ENCODE results near the gene SRGAP2B.
"Not testable (repeated sequence)": the region's sequence is repeated elsewhere in the genome, so short reads cannot be mapped to it uniquely, and the experiment has no call there.

The SRGAP2B gene

DNA sequence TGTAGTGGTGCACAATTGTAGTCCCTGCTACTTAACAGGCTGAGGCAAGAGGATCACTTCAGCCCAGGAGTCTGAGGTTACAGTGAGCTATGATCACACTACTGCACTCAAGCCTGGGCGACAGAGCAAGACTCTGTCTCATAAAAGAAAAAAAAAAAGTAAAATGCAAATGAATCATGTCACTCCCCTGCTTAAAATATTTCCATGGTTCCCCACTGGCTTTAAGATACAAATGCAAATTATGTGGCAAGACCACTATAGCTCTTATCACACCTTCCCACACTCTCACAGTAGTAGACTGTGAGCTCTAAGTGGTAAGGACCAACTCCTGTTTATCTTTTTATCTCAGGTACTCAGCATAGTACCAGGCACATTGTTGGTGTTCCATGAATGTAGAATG is 53.6 kb downstream of the SRGAP2B start:
- not testable (repeated sequence) for H3K27ac ChIP-seq

DNA sequence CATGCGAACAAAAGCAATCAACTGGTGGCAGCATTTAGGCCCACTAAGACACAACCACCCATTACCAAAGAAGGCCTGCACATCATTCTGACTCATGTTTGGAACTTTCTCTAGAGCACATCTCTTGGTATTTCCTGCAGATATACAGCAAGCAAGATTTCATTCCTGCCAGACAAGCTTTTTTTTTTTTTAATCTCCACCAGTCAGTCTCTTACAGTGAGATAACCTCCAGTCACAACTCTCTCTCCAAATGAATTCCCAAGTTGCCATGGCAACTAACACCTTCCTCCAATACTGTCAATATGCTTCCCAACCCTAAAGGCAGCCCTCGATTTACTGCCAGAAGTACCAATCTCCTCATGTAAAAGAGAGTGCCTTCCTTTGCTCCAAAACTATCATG is 59.1 kb downstream of the SRGAP2B start:
- not testable (repeated sequence) for H3K27ac ChIP-seq

DNA sequence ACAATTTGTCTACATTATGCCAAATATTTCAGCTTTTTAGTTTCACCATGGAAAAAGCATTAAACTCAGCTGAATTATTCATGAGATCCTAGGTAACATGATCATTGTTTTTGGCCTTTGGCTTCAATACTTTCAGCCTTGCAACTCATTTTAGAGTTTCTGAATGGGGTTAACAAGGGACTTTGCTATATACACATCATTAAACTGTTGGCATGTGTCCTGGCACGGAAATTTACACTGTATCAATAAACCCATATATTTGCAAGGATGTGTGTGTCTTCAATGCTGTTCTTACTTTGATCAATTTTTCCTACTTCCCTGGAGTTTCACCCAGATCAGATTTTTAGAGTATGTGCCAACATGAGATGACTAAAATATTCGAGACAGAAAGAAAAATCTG is 61.6 kb downstream of the SRGAP2B start:
- not testable (repeated sequence) for H3K27ac ChIP-seq

DNA sequence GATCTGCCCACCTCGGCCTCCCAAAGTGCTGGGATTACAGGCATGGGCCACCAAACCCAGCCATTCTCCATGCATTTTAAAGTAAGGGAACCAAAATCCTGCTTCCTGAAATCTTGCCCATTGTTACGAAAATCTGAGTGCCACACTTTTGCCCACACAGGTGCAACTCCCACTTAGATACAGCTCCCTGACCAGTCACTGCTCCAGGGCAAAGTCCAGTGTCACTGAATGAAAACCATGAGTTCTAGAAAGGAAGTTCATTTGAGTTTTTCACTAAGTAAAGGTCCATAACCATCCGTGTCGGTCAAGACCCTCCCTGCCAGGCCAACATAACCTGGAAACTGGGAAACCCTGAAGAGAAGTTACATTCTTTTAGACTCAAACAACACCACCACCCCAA is 67.9 kb downstream of the SRGAP2B start:
- not testable (repeated sequence) for H3K27ac ChIP-seq

DNA sequence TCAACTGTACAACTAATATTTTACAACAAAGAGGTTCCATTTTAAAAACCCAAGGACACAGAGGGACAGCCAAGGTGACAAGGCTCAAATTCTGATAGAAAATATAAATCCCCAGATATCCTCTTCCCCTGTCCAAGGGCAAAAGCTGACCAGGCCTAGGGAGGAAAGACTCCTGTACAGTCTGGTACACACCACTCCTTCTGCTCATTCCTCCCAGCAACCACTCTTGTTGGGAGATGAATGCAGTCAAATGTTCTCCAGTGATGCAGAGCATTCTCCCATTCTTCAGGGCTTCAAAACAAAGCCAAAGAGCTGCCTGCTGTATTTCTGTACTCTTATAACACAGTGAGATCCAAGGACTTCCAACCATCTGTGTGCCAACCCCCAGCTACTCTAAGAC is 69.8 kb downstream of the SRGAP2B start:
- not testable (repeated sequence) for H3K27ac ChIP-seq

DNA sequence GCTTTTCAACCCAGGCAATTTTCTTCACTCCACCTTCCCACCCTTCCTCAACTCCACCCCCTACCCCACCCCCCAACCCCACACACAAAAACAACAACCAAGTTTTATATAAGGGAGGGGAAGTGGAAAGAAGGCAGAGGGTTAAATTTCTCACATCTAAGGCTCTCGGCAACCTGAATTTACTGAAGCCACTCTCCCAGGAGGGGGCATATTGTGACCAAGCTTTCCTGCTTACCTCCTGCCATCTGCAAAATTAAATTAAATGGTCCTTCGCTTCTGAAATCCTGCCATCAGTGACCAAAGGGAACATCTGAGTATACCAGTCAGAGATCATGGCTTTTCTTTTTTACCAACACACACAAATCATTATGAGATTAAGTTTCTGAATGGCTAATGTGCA is 72.9 kb downstream of the SRGAP2B start:
- H3K27ac ChIP-seq: not testable (repeated sequence)

DNA sequence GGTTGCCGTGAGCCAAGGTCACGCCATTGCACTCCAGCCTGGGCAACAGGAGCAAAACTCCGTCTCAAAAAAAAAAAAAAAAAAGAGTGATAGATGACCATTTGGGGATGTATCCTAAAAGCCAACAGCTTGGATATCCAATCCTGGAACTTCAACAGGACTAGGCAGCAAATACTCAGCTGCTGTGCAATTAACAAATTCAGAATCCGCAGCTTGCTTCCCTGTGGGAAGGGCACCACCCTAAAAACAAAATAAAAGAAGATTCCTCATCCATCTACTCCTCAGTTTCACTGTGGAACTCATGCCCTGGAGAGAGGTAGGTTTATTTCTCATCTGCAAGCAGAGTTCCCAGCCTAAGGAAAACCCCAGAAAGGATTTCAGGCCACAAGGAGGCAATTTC is 73.4 kb downstream of the SRGAP2B start:
- not testable (repeated sequence) for H3K27ac ChIP-seq

DNA sequence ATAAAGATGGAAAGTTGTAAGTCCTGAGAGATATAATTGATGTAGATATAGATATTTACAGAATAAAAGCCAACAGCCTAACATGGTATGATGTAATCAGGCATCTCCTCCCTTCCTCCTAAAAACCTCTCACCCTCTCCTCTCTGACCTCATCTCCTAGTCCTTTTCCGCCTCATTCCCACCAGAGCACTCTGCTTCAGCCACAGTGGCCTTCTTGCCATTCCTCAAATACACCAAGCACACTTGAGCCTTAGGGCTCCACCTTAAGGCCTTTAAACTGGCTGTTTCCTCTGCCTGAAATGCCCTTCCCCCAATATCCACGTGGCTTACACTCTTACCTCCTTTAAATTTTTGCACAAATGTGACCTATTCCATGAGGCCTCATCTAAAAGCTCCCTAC is 75.4 kb downstream of the SRGAP2B start:
- H3K27ac ChIP-seq: not testable (repeated sequence)

DNA sequence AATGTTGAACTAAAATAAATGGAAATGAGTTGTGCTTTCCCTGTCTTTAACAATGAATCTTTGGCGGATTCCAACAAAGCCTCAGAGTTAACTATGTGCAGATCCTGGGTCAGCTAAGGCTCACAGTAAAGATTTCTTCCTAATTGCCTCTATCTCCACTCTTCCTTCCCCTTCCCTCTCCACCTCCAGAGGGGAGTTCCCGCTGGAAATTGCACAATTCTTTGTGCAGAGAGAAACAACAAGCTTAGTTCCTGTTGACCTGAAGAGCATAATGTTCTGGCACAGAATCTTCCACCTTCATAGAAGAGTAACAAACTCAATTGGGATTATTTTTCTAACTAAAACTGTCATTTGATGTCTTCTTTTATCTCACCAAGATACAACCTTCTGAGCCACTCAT is 77.4 kb downstream of the SRGAP2B start:
- not testable (repeated sequence) for H3K27ac ChIP-seq

DNA sequence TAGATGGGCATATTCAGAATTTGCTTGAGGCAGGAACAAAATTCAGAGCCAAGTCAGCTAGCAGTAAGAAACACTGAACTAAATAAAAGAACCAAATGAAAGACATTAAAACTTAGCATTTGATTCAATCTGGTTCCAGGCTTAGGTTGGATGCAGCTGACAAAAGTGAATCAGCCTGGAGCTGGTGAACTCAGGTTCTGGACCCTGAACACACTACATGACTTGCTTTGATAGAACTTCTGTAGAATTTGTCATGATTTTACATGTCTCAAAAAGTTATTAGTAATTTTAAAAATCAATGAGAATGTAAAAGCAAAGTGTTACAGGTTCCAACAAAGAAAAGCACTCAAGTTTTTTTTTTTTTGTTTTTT is 78.7 kb downstream of the SRGAP2B start:
- H3K27ac ChIP-seq: not testable (repeated sequence)

DNA sequence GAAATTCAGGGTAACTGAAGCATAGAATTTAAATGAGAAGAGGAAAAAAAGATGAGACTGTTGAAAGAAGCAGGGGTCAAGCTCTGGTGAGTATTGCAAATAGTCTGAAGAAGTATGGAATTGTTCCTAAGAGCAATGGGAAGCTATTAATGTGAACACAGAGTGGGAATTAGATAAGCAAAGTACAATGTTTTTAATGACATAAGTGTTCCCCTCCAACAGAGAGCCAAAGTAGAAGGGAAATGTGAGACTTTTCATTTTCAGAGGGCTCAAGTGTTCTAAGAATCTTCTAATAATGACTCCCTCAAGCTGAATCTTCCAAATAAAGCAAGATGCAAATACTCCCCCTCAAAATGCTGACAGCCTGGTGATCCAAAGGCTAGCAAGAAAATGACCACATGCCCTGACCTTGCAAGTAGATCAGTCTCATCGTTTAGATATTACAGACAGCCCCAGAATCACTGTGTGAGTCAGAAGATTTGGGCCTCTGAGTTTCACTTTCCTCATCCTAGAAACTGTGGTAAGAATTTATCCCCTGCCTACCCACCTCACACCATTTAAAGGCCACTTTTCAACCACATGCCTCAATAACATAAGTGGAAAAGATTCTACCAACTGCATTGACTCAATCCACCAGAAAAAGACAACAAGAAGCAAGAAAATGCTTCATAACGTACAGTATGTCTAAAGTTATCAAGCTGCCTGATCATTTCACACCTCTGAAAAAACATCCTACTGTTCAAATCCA is 79.2 kb downstream of the SRGAP2B start:
- not testable (repeated sequence) for H3K27ac ChIP-seq

DNA sequence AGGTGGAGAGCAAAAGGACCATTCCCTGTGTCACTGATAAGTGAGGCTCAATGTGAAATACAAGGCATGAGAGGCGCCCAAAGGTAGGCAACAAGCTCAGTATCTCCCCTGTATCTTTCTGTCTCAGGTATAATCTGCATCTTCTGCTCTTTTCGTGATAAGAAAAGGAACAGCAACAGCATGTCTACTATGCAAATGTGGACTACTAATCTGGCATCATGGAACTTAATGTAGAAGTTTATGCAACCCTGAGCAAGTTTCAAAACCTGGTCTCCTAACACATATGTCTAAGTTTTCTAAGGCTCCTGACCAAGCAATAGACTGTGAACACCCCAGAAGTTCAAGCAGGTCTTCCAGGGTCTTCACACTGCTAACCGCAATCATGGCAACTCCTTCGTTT is 81.8 kb downstream of the SRGAP2B start:
- not testable (repeated sequence) for H3K27ac ChIP-seq

DNA sequence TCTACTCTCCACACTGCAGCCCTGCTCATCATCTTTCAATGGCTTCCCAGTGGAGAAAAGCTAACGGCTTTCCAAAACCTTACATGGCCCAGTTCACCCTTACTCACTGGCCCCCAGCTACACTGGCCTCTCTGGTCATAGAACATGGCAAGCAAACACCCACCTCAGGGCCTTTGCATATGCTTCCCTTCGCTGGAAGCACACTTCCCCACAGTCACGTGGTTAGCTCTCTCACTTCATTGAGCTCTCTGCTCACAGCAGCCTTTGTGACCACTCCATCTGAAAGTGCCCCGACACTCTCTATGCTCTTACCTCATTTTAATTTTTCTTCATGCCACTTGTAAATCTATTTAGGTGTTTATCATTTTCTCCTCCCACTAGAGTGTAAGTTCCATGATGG is 83.3 kb downstream of the SRGAP2B start:
- not testable (repeated sequence) for H3K27ac ChIP-seq

DNA sequence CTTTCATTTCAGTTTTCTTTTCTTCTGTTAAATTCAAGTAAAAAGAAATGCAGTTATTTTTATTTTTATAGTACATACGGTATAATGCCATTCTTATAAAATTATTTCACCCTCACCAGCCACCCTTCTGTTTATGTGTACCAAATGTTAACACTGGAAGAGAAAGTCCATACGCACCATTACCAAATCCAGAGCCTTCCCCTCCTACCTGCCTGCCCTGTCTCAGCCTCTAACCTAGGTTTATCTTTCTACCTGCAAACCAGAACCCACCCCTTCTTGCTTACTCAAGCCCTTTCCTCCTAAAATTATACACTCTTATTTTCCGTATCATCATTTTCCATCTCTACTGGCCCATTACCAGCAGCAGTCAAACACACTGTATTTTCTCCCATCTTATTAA is 84.5 kb downstream of the SRGAP2B start:
- not testable (repeated sequence) for H3K27ac ChIP-seq

DNA sequence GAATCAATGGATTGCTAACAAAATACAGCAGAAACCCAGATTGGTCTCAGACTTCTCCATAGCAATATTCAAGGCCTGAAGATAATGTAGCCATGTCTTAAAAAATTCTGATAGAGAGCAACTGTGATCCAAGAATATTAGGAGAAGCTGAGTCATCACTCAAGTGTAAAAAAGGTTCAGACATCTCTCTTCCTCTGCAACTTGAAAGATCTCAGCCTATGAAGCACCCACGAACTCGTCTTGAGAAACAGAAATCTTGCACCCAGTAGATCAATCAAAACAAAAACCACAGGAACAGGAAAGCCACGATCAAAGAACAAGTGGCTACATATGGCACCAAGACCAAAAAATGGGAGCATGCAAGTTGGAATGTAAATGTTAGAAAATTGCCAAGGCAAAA is 85.2 kb downstream of the SRGAP2B start:
- H3K27ac ChIP-seq: not testable (repeated sequence)

DNA sequence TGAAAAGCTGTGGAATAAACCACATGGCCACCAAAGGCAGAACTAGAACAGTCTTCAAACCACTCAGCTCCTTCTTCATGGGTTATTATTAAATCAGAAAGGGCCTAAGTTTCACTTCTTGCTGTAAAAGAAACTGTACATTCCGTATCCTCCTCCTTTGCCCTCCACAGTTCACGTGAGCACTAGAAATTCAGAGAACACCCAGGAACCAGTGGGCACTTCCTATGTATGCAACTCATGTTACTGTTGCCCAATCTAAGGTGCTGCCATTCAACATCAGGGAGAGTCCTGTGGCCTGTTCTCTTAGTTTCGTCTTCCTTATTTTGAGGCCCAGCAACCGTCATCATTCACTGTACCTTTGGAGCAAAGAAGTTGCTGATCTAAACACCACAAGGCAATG is 86.7 kb downstream of the SRGAP2B start:
- not testable (repeated sequence) for H3K27ac ChIP-seq

DNA sequence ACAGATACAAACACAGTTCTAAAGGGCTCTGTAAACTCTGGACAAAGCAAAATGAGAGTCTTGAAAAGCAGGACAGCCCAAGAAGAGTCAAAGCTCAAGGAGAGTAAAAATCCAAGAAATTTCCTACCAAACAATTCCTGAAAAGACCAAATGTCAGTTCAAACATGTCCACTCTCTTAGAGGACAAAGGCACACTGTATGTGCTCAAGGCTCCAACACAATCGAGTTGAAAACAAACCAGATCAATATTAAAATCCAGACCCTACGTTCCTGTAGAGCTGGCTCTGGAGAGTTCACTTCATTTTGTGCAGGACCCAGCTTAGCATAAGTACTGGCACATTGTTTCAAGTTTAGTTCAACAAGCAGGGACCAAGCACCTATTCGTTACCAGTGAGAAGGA is 90.0 kb downstream of the SRGAP2B start:
- H3K27ac ChIP-seq: not testable (repeated sequence)

DNA sequence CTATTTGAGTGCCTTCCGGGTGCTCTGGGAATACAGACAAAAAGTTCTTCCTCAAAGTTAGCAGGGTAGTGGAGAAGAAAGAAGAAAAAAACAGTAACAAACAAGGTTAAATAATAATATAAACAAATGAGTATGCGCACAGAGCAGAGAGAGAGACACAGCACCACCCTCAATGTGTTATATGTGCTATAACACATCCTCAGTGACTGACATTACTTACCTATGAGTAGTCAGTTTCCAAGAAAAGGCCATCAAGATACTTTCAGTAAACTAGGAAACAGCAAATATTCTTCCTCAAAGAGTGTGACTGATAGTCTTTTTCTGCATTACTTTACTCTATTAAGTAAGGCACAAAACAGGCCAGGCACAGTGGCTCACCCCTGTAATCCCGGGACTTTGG is 93.7 kb downstream of the SRGAP2B start:
- not testable (repeated sequence) for H3K27ac ChIP-seq

DNA sequence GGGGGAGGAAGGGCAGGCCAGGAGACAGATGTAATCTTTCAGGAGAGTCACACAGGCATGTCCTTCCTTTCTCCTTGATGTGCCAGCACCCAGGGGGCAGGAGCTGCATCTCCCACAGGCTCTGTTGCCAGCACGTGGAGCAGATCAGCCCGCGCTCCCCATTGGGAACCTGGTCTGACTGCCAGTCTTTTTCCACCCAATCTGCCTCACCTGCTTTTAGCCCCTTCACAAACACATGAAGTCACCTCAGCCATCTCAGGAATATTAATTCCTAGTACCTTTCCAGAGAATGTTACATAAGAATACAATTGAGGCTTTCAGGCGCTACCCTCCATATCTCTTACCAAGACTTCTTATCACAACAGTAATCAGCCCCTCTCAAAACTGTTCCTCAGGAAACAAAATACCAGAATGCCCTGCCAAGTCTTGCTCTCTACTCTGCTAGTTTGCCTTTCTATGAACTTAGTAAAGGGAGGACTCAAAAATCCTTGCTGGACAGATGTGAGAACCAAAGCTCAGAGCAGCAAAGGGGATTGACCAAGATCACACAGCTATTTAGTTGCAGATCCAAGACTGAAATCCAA is 94.3 kb downstream of the SRGAP2B start:
- H3K27ac ChIP-seq: not testable (repeated sequence)

DNA sequence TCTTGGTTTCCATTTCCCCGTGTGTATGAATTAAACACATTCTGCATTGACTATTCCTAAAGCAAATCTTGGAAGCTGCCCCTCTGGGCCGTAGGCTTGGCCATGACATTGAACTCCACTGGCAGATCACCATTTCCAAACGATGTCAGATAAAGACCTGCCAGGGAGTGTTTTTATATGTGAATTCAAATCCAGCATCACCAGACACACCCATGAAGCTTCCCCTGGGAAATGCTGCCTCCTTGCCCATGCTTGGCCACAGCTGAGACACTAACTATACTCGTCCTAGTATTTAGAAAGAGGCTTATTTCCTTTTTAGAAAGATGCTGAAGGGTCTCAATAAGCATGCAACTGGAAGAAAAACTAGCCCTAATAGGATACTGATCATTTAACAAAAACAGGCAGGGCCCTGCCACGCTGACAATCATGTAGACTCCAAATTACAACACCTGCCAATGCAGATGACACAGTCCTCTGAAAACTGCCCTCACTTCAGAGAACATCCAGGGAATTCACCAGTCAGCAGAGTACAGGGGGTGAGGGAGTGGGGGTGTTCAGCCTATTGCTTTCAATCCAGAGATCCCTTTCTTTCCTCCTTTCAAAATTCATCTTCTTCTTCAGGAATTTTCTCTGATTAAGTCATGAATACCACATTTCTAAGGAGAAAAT is 94.9 kb downstream of the SRGAP2B start:
- not testable (repeated sequence) for H3K27ac ChIP-seq

DNA sequence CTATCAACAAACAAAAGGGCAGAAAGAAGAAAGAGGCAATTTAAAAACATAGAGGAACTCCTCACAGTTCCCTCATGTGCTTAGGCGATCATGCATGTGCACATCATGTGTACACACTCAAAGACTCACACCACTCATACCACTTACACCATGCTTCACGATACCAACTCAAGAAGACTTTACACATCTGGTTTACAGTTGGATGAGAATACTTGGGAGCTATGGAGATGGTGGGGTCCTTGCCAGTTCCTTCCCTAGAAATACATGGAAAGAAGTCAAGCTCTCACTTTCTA is 96.2 kb downstream of the SRGAP2B start:
- H3K27ac ChIP-seq: not testable (repeated sequence)

DNA sequence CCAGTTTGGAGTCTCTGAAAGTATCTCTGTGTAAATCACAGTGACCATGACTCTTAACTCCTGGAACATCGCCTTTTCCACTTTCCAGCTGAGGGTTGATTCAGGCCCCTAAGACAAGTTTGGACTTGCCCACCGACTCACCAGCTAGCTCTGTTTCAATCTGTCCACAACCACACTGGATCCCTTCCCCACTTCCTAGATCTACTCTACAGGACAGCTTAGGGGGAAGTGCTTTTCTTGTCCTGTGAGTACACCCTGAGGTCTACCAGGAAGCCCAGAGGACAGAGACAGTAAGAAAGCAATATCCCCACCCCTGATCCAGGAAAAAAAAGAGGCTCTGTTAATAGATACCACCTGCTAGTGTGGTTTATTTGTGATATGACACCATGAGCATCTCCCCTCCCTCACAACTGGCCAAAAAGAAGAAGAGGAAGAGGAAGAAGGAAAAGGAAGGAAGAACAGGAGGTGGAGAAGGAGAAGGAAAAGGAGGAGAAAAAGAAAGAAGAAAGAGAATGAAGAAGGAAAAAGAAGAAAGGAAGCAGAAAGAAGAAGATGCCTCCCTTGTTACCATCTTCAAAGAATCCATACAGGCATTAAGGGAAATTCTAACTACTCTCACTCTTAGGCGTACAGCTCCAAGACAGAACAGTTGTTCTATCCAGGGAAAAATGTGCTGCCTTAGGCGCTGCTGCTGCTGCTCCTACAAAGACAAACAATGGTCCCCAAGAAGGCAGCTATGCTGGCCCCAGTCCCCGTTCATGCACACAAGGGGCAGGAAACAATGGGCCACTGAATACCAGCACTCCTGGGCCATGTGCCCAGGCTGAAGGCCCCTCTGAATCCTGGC is 96.8 kb downstream of the SRGAP2B start:
- H3K27ac ChIP-seq: not testable (repeated sequence)

DNA sequence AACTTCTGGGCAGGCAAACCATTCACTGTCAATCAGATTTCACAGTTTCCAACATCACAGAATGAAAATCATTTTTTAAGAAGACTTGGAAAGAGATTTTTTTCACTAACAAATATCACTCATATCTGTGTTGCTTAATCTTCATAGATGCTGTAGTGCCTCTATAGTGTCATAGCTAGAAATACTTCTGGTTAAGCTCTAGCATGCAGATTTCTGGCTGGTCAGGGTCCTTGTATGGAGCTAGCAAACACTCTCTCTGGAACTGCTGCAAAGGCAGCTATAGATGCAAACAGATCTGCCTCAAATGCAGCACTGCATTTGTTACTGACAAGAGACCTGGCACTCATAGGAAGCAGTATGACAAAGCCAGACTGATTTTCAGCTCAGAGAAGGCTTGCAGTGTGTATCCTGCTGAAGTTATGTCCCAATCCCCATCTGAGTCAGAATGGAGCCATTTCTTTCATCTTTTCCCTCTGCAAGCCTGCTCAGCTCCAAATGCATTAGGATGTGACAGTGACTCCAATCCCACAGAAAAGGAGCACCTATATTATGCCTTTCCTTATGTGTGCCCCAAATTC is 99.2 kb downstream of the SRGAP2B start:
- H3K27ac ChIP-seq: not testable (repeated sequence)

All from 22Rv1 (cell line).